Heart right ventricle (tissue), 16 donors: ENCODE results near the gene CDK5RAP3. TPM values are rescaled to one million over a fixed set of nuclear protein-coding genes. Genes with fewer than 3 reads are reported as not detected.
A peak's percentile ranks its signal among the peaks of the same experiment; 100 is the strongest.

Experiments used
- ATAC-seq, 8 donors: fragments of 200-7000 bp; cut with Tn5 transposase; one replicate each; pipeline ENCODE4 v1.9.1; 2020; ENCODE audit warnings: mild to moderate bottlenecking in 8 of 8, moderate library complexity in 8 of 8, moderate number of reproducible peaks in 1 of 8
- DNase-seq, 2 donors: peaks; one replicate each; pipeline ENCODE4 v3.0.0-alpha.2; 2020
- H3K27ac ChIP-seq, 10 donors: fragments of 200-600 bp; sonication (generic) in 2 of 10; one replicate each; pipeline versions ENCODE4 v1.5.0 to v1.8.0; 2020 to 2022; ENCODE audit warnings: mild to moderate bottlenecking in 3 of 10
- H3K27me3 ChIP-seq, 7 donors: fragments of 200-600 bp; one replicate each; pipeline ENCODE4 v1.8.0; 2021 to 2022; ENCODE audit warnings: mild to moderate bottlenecking in 2 of 7
- H3K36me3 ChIP-seq, 9 donors: fragments of 200-600 bp; sonication (generic) in 1 of 9; one replicate each; pipeline versions ENCODE4 v1.5.0 to v1.8.0; 2020 to 2022; ENCODE audit warnings: mild to moderate bottlenecking in 2 of 9
- H3K4me1 ChIP-seq, 9 donors: fragments of 200-600 bp; sonication (generic) in 1 of 9; one replicate each; pipeline versions ENCODE4 v1.5.0 to v1.8.0; 2020 to 2022; ENCODE audit warnings: mild to moderate bottlenecking in 4 of 9
- H3K4me3 ChIP-seq, 10 donors: fragments of 200-600 bp; sonication (generic) in 2 of 10; one replicate each; pipeline versions ENCODE4 v1.5.0 to v1.8.0; 2020 to 2022; ENCODE audit warnings: mild to moderate bottlenecking in 7 of 10, moderate library complexity in 2 of 10
- H3K9me3 ChIP-seq, 11 donors: fragments of 200-600 bp in 10 of 11; sonication (generic) in 2 of 11; one replicate each; pipeline versions ENCODE4 v1.5.0 to v1.8.0; 2013 to 2022; ENCODE audit warnings: mild to moderate bottlenecking in 2 of 11, control low read depth in 1 of 11, moderate library complexity in 1 of 11
- WGBS, 2 donors: extraction: QIAGEN DNeasy Blood & Tissue Kit; methylation state at CpG; one replicate each; pipeline ENCODE4 v1.1.7; 2013; ENCODE audit warnings: inconsistent platforms in 1 of 2; 5-methylcytosine and 5-hydroxymethylcytosine counted together
- intact Hi-C, 10 donors: fragments of 100-400 bp; cut with DNase I; formaldehyde crosslinking; loops; one replicate each; pipeline versions ENCODE4 v1.11.1 to v1.14.2; 2022
- polyA plus RNA-seq, 2 donors: library from polyadenylated mRNA; stranded (reverse); fragments of 200-250 nt; gene quantifications; one replicate each; pipeline ENCODE4 v1.2.3, GENCODE V29; 2013
- total RNA-seq, 10 donors: library from RNA; stranded (reverse); fragmentation: NEBNext Ultra II Directional in 3 of 10; extraction: Animal tissue kit (Norgen Biotek cat#: 25700) in 3 of 10; gene quantifications; one replicate each; pipeline versions ENCODE4 v1.2.1 to v1.2.4, GENCODE V29; 2021 to 2023
- TF ChIP-seq, protein P1 (sequence below), 9 donors: fragments of 200-600 bp; sonication (generic) in 2 of 9; IDR thresholded peaks; one replicate each; pipeline versions ENCODE4 v1.5.0 to v1.8.0; 2021 to 2022; ENCODE audit warnings: antibody characterized with exemption in 9 of 9, mild to moderate bottlenecking in 5 of 9, moderate library complexity in 1 of 9
- donor health status: Arrhythmogenic right ventricular cardiomyopathy.
- donor health status: ischemic (EF 13 %, LVEDD 7.1; RV severe dilation, severe dysfunction).
- donor health status: healthy with polysubstance abuse.
- donor health status: DM: no; HTN: yes; CAD: no.
- donor health status: DM: no; HTN: no; CAD: no.
- donor health status: ischemic (EF 25% LVEDD 6.9; RV normal size, moderate dysfunction).
- donor health status: ischemic (EF 25% LVEDD 5.7; RV mildly dilated, moderate dysfunction).
- donor health status: healthy.
- donor health status: DM: yes; HTN: yes; CAD: no.
- donor health status: Ischemic cardiomyopathy.
- donor health status: ischemic (EF 35%, LVEDD 5.7; RV mildly dilated, moderate dysfunction).
- donor health status: nonischemic (EF 11% LVEDD 7.7; RV severe dilation, severe dysfunction).
- donor health status: DM: yes; HTN: yes; CAD: no.
- donor health status: PGD.
- donor health status: ischemic (EF 29% LVEDD 5.4; RV normal size, mild dysfunction).
- donor health status: nonischemic (EF 23%, LVEDD 6.1; RV moderate dilation, normal function).

CDK5RAP3 gene
- total and polyA plus RNA-seq, 12 donors = 44.0 to 143 (median 64.2) TPM

DNA sequence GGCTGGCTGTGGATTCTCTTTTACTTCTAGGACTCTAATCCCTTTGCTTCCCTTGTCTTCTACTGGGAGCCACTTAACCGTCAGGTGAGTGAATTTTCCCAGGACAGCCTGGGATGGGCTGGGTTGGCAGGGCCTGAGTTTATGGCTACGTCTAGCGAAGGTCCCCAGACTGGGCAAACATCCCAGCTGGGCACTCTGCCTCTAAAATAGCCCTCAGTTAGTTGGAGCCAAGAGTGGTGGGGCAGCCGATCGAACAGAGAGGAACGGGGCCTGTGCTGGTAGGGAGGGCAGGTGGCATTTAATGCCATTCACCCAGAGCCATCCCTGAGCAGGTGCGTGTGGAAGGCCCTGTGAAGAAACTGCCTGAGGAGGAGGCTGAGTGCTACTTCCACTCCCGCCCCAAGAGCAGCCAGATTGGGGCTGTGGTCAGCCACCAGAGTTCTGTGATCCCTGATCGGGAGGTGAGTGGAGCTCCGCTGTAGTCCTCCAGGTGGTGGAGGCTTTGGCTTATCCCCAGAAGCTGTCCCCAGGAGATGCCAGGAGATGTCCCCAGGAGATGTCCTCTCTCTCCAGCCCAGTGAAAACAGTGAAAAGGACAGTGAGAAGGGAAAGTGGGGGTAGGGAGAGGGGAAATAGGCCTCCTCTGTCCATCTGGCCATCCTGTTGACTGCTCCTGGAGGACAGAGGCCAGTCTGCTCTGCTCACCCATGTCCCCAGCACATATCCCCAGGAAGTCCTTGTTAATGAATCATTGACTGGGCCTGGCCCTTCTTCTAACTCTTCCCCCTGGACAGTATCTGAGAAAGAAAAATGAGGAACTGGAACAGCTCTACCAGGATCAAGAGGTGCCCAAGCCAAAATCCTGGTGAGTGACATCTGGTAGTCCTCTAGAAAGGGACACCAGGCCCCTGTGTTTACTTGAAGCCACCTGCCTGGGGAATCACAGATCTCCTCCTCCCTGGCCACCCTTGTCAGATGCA lies 25.1 kb upstream of the CDK5RAP3 start:
- TF ChIP-seq, protein P1, sequence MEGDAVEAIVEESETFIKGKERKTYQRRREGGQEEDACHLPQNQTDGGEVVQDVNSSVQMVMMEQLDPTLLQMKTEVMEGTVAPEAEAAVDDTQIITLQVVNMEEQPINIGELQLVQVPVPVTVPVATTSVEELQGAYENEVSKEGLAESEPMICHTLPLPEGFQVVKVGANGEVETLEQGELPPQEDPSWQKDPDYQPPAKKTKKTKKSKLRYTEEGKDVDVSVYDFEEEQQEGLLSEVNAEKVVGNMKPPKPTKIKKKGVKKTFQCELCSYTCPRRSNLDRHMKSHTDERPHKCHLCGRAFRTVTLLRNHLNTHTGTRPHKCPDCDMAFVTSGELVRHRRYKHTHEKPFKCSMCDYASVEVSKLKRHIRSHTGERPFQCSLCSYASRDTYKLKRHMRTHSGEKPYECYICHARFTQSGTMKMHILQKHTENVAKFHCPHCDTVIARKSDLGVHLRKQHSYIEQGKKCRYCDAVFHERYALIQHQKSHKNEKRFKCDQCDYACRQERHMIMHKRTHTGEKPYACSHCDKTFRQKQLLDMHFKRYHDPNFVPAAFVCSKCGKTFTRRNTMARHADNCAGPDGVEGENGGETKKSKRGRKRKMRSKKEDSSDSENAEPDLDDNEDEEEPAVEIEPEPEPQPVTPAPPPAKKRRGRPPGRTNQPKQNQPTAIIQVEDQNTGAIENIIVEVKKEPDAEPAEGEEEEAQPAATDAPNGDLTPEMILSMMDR (IDR thresholded peaks at IDR 0.05) = no peak
- 60 to 78% methylated on average over 10 of the region's 10 CpGs for WGBS, 2 donors
- DNase-seq (no peak), ATAC-seq (no peak)
- intact Hi-C loops = loop anchor here in 9 of 10 donors (2.0 to 10.0 kb wide), 7 partner anchors 49 to 189 kb away; partner anchors contain the start of genes SCRN2 (in 8 of the 9) and SP2 (in 4 of the 9)
- H3K27me3 ChIP-seq = no peaks in the 10 kb centered on the region
- peaks cover 0 to 41% (median 0%) of the 10 kb centered on the region in 9 donors for H3K36me3 ChIP-seq
- no peaks in the 10 kb centered on the region for H3K9me3 ChIP-seq
- peaks cover 8 to 63% (median 44%) of the 10 kb centered on the region in 9 donors for H3K4me1 ChIP-seq
- H3K4me3 ChIP-seq = no peak overlapping the region
- peak overlapping the region in 4 of 10 donors; percentile 18 to 65 (median 49) for H3K27ac ChIP-seq

DNA sequence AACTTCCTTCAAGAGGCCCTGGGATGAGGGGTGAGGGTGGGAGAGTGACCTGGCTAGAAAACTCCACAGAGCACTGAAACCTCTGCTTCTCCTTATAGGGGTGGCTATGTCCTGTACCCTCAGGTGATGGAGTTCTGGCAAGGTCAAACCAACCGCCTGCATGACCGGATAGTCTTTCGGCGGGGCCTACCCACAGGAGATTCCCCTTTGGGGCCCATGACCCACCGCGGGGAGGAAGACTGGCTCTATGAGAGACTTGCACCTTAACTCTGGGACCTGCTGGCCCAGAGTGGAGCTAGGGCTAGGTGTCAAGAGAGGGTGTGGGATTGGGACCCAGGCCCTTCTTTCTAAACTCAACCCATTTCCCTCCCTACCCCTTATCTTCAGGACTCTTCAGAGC lies 24.4 kb upstream of the CDK5RAP3 start:
- Histone ChIP-seq H3K4me1 (peaks cover 8 to 61% (median 41%) of the 10 kb centered on the region in 9 donors), H3K9me3 (no peaks in the 10 kb centered on the region), H3K27ac (peak overlapping the region in 4 of 10 donors; percentile 15 to 65 (median 49)), H3K27me3 (no peaks in the 10 kb centered on the region), H3K36me3 (peaks cover 0 to 41% (median 0%) of the 10 kb centered on the region in 9 donors), H3K4me3 (no peak overlapping the region)
- no peak for DNase-seq
- no peak for ATAC-seq
- WGBS, 2 donors = 89 to 92% methylated on average over 6 of the region's 6 CpGs
- TF ChIP-seq, protein P1 (IDR thresholded peaks at IDR 0.05) = no peak
- intact Hi-C loops = loop anchor here in 9 of 10 donors (2.0 to 10.0 kb wide), 7 partner anchors 49 to 188 kb away; partner anchors contain the start of genes SCRN2 (in 8 of the 9) and SP2 (in 4 of the 9)

DNA sequence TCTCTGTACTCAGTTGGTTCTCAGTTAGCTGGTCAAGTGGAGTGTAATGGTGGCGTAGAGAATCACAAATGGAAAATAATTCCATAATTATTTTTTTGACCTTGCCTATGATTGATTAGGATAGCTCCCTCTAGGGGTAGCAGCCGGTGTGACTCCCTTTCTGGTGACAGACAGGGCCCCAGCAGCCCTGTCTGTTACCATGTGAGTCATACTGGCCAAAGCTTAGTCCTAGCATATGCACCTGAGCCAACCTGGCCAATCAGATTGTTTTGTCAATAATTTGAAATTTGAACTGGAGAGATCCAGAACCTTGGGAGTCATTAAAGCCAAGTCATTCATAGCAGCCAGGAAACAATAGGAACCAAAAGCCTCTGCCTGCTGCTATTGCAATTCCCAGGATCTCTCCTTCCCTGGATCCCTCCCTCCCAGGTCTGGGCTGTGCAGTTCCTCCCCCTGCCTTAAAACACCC lies 23.9 kb upstream of the CDK5RAP3 start:
- Histone ChIP-seq H3K27ac (peak overlapping the region in 5 of 10 donors; percentile 15 to 65 (median 49)), H3K4me3 (no peak overlapping the region), H3K36me3 (peaks cover 0 to 41% (median 0%) of the 10 kb centered on the region in 9 donors), H3K27me3 (no peaks in the 10 kb centered on the region), H3K9me3 (no peaks in the 10 kb centered on the region), H3K4me1 (peaks cover 8 to 57% (median 37%) of the 10 kb centered on the region in 9 donors)
- DNase-seq (peak; percentile 61 to 67), ATAC-seq (peak in 7 of 8 donors; percentile 49 to 68 (median 56))
- intact Hi-C loops = loop anchor here in 9 of 10 donors (2.0 to 10.0 kb wide), 7 partner anchors 50 to 188 kb away; partner anchors contain the start of genes SCRN2 (in 8 of the 9) and SP2 (in 4 of the 9)
- WGBS, 2 donors = 22 to 42% methylated on average over 2 of the region's 2 CpGs
- TF ChIP-seq, protein P1 (IDR thresholded peaks at IDR 0.05) = peak; percentile 69 to 91 (median 80)

DNA sequence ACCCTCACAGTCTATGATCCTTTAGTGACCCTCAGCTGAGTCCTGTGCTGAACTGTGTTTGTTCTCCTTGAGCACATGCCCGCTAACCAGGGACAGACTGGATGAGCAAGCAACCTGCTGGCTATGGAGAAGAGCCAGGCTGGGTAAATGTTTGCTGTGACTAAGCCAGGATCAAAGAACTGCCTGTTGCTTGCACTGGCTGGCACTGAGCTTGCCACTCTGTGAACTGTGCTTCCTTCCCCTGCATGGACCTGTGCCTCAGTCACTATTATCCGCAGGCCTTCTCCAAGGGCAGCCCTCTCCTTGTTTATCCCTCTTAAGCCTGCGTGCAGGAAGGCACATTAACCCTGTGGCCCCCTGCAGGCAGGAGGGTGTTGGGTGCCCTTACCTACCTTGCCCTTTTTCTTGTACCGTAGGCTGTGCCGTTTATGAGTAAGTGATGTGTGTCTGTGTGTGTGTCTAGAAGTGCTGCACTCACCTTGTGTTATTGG lies 22.2 kb upstream of the CDK5RAP3 start:
- peaks cover 5 to 47% (median 30%) of the 10 kb centered on the region in 9 donors for H3K4me1 ChIP-seq
- 33 to 35% methylated on average over 5 of the region's 5 CpGs for WGBS, 2 donors
- no peaks in the 10 kb centered on the region for H3K9me3 ChIP-seq
- TF ChIP-seq, protein P1 (IDR thresholded peaks at IDR 0.05) = no peak
- no peak for DNase-seq
- ATAC-seq = peak in 5 of 8 donors; percentile 11 to 35 (median 23)
- intact Hi-C loops = loop anchor here (1.0 to 10.0 kb wide), 10 partner anchors 22 to 186 kb away; partner anchors contain the start of genes SCRN2 (in 7 of the 10), SP2 (in 4 of the 10) and CDK5RAP3 (in 2 of the 10)
- no peaks in the 10 kb centered on the region for H3K27me3 ChIP-seq
- H3K27ac ChIP-seq = peak overlapping the region in 9 of 10 donors; percentile 58 to 83 (median 68)
- H3K36me3 ChIP-seq = peaks cover 0 to 38% (median 0%) of the 10 kb centered on the region in 9 donors
- H3K4me3 ChIP-seq = peak overlapping the region in 6 of 10 donors; percentile 16 to 49 (median 38)
